ELF-1 (cell line): ENCODE measurements around the gene IL18RAP.

Experiments used
- DNase-seq: peaks from one replicate; pipeline ENCODE4 v3.0.0-alpha.2; 2016; ENCODE audit warnings: low read depth, low spot score

Gene IL18RAP

GRCh38 chr2:102499558-102499957, 76.6 kb downstream of the IL18RAP start:
- DNase-seq, result no peak
